Vagina (tissue), 2 donors: ENCODE results near the gene UBE2D1.

Experiments
- CTCF ChIP-seq, 3 experiments: fragments of 450-650 bp in 2 of 3; fragments of 200-600 bp in 1 of 3; sonication (generic) in 1 of 3; IDR thresholded peaks; one replicate each; pipeline ENCODE4 v1.5.1; 2017 to 2019; ENCODE audit warnings: antibody characterized with exemption in 3 of 3, mild to moderate bottlenecking in 2 of 3, moderate library complexity in 2 of 3
- POLR2A ChIP-seq, 2 donors: fragments of 450-650 bp; IDR thresholded peaks; one replicate each; pipeline ENCODE4 v1.6.1; 2017; ENCODE audit warnings: antibody characterized with exemption in 2 of 2, mild to moderate bottlenecking in 2 of 2, moderate library complexity in 2 of 2

GRCh38 chr10:58399410-58399809 lies 64.6 kb downstream of the UBE2D1 start:
- TF ChIP-seq CTCF (IDR thresholded peaks at IDR 0.05) (no peak), POLR2A (IDR thresholded peaks at IDR 0.05) (no peak)
